Caco-2 (cell line): Measurements from ENCODE around the gene PLCB1. TPM values are rescaled to one million over a fixed set of nuclear protein-coding genes. Genes with fewer than 3 reads are reported as not detected.

Experiments
- BruUV-seq: library from RNA; stranded (reverse); fragments of 400-500 nt; replicated peaks from 2 replicates; lab custom pipeline; 2021; lab: Mats Ljungman, UMichigan
- CTCF ChIA-PET: fragments of 300-600 bp; sonication (Branson Sonifier 250); formaldehyde crosslinking; loops from one replicate; lab custom pipeline; 2022; ENCODE audit warnings: antibody characterized with exemption; lab: Charles Lee
- POLR2A ChIA-PET: fragments of 300-600 bp; sonication (Branson Sonifier 250); formaldehyde crosslinking; loops from one replicate; lab custom pipeline; 2022; ENCODE audit warnings: antibody characterized with exemption; lab: Charles Lee
- DNase-seq, 2 experiments: peaks; one replicate each; pipeline versions ENCODE4 v3.0.0 to v3.0.0-alpha.2; 2020 to 2022
- H3K27me3 ChIP-seq: replicated peaks from 2 replicates; pipeline ENCODE4 v1.6.0; 2011; ENCODE audit warnings: low read length; ENCODE audit not compliant: control insufficient read depth, insufficient read depth
- H3K36me3 ChIP-seq: 2 replicates; pipeline ENCODE4 v1.5.1; 2011; ENCODE audit warnings: low read length; ENCODE audit not compliant: control insufficient read depth, insufficient read depth
- H3K4me1 ChIP-seq: fragments of 250-450 bp; sonication (Bioruptor Pico); 2 replicates; pipeline ENCODE4 v1.5.1; 2020; ENCODE audit warnings: mild to moderate bottlenecking
- H3K4me3 ChIP-seq: 2 replicates; pipeline ENCODE4 v1.5.1; 2011; ENCODE audit warnings: low read depth, mild to moderate bottlenecking, control low read depth, low read length
- H3K9me3 ChIP-seq: fragments of 250-450 bp; sonication (Bioruptor Pico); 2 replicates; pipeline ENCODE4 v1.5.1; 2020; ENCODE audit warnings: mild to moderate bottlenecking, moderate library complexity
- H3K27ac Mint-ChIP-seq: one replicate; pipeline ENCODE4 v1.8.0; 2022; ENCODE audit warnings: mixed read lengths; ENCODE audit not compliant: unreplicated experiment
- H3K27me3 Mint-ChIP-seq: one replicate; pipeline ENCODE4 v1.8.0; 2022; ENCODE audit warnings: mixed read lengths; ENCODE audit not compliant: insufficient read depth, unreplicated experiment
- H3K36me3 Mint-ChIP-seq: one replicate; pipeline ENCODE4 v1.8.0; 2022; ENCODE audit warnings: mild to moderate bottlenecking, mixed read lengths; ENCODE audit not compliant: insufficient read depth, unreplicated experiment
- H3K4me1 Mint-ChIP-seq: one replicate; pipeline ENCODE4 v1.8.0; 2022; ENCODE audit warnings: low read depth, mixed read lengths; ENCODE audit not compliant: unreplicated experiment
- H3K4me3 Mint-ChIP-seq: one replicate; pipeline ENCODE4 v1.8.0; 2022; ENCODE audit warnings: mild to moderate bottlenecking, moderate library complexity, mixed read lengths; ENCODE audit not compliant: unreplicated experiment
- H3K9me3 Mint-ChIP-seq: one replicate; pipeline ENCODE4 v1.8.0; 2022; ENCODE audit warnings: mixed read lengths; ENCODE audit not compliant: unreplicated experiment
- CTCF ChIP-seq, 2 experiments: fragments of 200-600 bp in 1 of 2; IDR thresholded peaks; 1 replicate in 1 of 2; 2 replicates in 1 of 2; pipeline versions ENCODE4 v1.5.1 to v1.8.0; 2011 to 2022; ENCODE audit warnings: antibody characterized with exemption in 1 of 2, control low read depth in 1 of 2, inconsistent platforms in 1 of 2, low read depth in 1 of 2, low read length in 1 of 2, mild to moderate bottlenecking in 1 of 2, moderate library complexity in 1 of 2; ENCODE audit not compliant: insufficient read depth in 1 of 2, severe bottlenecking in 1 of 2, unreplicated experiment in 1 of 2
- intact Hi-C: fragments of 100-400 bp; cut with micrococcal nuclease; formaldehyde crosslinking; loops from one replicate; pipeline ENCODE4 v1.10.0; 2022; ENCODE audit not compliant: unreplicated experiment
- total RNA-seq: library from RNA; stranded (reverse); gene quantifications from 2 replicates; pipeline ENCODE4 v1.2.3, GENCODE V29; 2022

Gene PLCB1
- total RNA-seq, 1 experiment from 2014 or later, result 105 TPM

GRCh38 chr20:8398263-8399051 is 266.4 kb downstream of the PLCB1 start:
- TF ChIP-seq CTCF (IDR thresholded peaks at IDR 0.05; ENCODE audit: insufficient read depth in 1 of 2, low read depth in 1 of 2, low read length in 1 of 2, severe bottlenecking in 1 of 2, unreplicated experiment in 1 of 2), result peak in 1 of 2 experiments; percentile 6
- Histone ChIP-seq H3K4me3 (no peak overlapping the region), H3K4me1 (no peaks in the 10 kb centered on the region), H3K9me3 (no peaks in the 10 kb centered on the region), H3K27me3 (no peaks in the 10 kb centered on the region), H3K36me3 (no peaks in the 10 kb centered on the region)
- Mint-ChIP-seq H3K9me3 (no peaks in the 10 kb centered on the region), H3K36me3 (no peaks in the 10 kb centered on the region), H3K4me1 (no peaks in the 10 kb centered on the region), H3K27ac (no peak overlapping the region), H3K27me3 (no peaks in the 10 kb centered on the region), H3K4me3 (no peak overlapping the region)
- ChIA-PET POLR2A (interaction anchor here (0.6 kb wide), 2 partner anchors 32 to 127 kb away, joined by 3 read pairs; no protein-coding TSS in a partner anchor), CTCF (interaction anchor here (0.7 to 0.9 kb wide), 2 partner anchors 10 to 354 kb away, joined by 3 read pairs; no protein-coding TSS in a partner anchor)
- no peak for DNase-seq
- intact Hi-C loops, result no loop called here
- no TSS peak for BruUV-seq

- no peaks in the 10 kb centered on the region for H3K27me3 ChIP-seq
- TF ChIP-seq CTCF (IDR thresholded peaks at IDR 0.05; ENCODE audit: insufficient read depth in 1 of 2, low read depth in 1 of 2, low read length in 1 of 2, severe bottlenecking in 1 of 2, unreplicated experiment in 1 of 2), result no peak
- H3K36me3 Mint-ChIP-seq, result no peaks in the 10 kb centered on the region
- no peaks in the 10 kb centered on the region for H3K4me1 ChIP-seq
- BruUV-seq, result no TSS peak
- H3K9me3 Mint-ChIP-seq, result no peaks in the 10 kb centered on the region
- H3K4me1 Mint-ChIP-seq, result no peaks in the 10 kb centered on the region
- H3K27ac Mint-ChIP-seq, result no peak overlapping the region
- H3K27me3 Mint-ChIP-seq, result no peaks in the 10 kb centered on the region
- intact Hi-C loops, result no loop called here
- no peak for DNase-seq
- ChIA-PET POLR2A (no interaction called here), CTCF (no interaction called here)
- H3K4me3 Mint-ChIP-seq, result no peak overlapping the region
- H3K9me3 ChIP-seq, result no peaks in the 10 kb centered on the region
- H3K36me3 ChIP-seq, result no peaks in the 10 kb centered on the region
- H3K4me3 ChIP-seq, result no peak overlapping the region
These were observed 267.9 kb downstream of the PLCB1 start for GRCh38 chr20:8399947-8400346.

DNA sequence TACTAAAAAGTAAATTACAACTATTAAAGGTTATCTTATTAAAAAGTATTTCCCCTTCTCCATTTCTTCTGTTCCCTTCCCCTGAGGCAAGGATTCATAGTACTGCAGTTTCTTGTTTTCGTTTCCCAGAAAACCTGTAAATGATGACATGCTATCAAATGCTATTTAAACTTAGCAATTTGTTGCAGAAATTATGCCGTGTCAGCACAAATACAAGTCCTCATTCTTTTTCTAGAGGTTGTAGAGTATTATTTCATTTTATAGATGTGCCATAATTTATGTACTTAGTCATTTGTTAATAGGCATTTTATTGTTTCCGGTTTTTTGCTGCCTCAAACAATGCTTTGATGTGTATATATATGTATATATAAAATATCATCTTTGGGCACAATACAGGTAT is 268.4 kb downstream of the PLCB1 start:
- H3K4me1 Mint-ChIP-seq, result no peaks in the 10 kb centered on the region
- H3K27ac Mint-ChIP-seq, result no peak overlapping the region
- ChIA-PET POLR2A (no interaction called here), CTCF (no interaction called here)
- H3K27me3 Mint-ChIP-seq, result no peaks in the 10 kb centered on the region
- H3K4me3 Mint-ChIP-seq, result no peak overlapping the region
- H3K4me3 ChIP-seq, result no peak overlapping the region
- no TSS peak for BruUV-seq
- H3K9me3 ChIP-seq, result no peaks in the 10 kb centered on the region
- intact Hi-C loops, result no loop called here
- no peak for DNase-seq
- no peaks in the 10 kb centered on the region for H3K4me1 ChIP-seq
- H3K9me3 Mint-ChIP-seq, result no peaks in the 10 kb centered on the region
- no peaks in the 10 kb centered on the region for H3K36me3 ChIP-seq
- H3K36me3 Mint-ChIP-seq, result no peaks in the 10 kb centered on the region
- no peaks in the 10 kb centered on the region for H3K27me3 ChIP-seq
- no peak for TF ChIP-seq CTCF (IDR thresholded peaks at IDR 0.05; ENCODE audit: insufficient read depth in 1 of 2, low read depth in 1 of 2, low read length in 1 of 2, severe bottlenecking in 1 of 2, unreplicated experiment in 1 of 2)
